Gastrocnemius medialis (tissue), 4 donors: ENCODE measurements around the gene TMEM132D.

Source experiments
- CTCF ChIP-seq, 5 experiments: fragments of 450-650 bp in 3 of 5; fragments of 200-600 bp in 2 of 5; sonication (generic) in 2 of 5; IDR thresholded peaks in 4 of 5; conservative IDR thresholded peaks in 1 of 5; 1 replicate in 4 of 5; 2 replicates in 1 of 5; pipeline ENCODE4 v1.5.1; 2016 to 2019; ENCODE audit warnings: antibody characterized with exemption in 5 of 5, mild to moderate bottlenecking in 3 of 5, moderate library complexity in 3 of 5
- POLR2A ChIP-seq, 2 donors: fragments of 450-650 bp; IDR thresholded peaks; one replicate each; pipeline ENCODE4 v1.6.1; 2017; ENCODE audit warnings: antibody characterized with exemption in 2 of 2, mild to moderate bottlenecking in 2 of 2, moderate library complexity in 2 of 2

GRCh38 chr12:129202109-129202814 lies 701.6 kb downstream of the TMEM132D start:
- TF ChIP-seq CTCF (IDR thresholded peaks at IDR 0.05 in 4 of 5, conservative IDR thresholded peaks at IDR 0.05 in 1 of 5) (no peak), POLR2A (IDR thresholded peaks at IDR 0.05) (no peak)
